Mesenchymal stem cell (in vitro differentiated cells and primary cell): ENCODE measurements around the gene P2RX7.
"Not testable (repeated sequence)": the region's sequence is repeated elsewhere in the genome, so short reads cannot be mapped to it uniquely, and the experiment has no call there.

Source experiments
- DNase-seq: peaks from one replicate; pipeline ENCODE4 v3.0.0-alpha.2; 2013
- H2AFZ ChIP-seq: one replicate; pipeline ENCODE4 v1.6.1; 2013; ENCODE audit warnings: low read depth, mild to moderate bottlenecking, control low read depth, inconsistent platforms, low read length, moderate library complexity
- H2AK5ac ChIP-seq: 2 replicates; pipeline ENCODE4 v1.6.1; 2013; ENCODE audit warnings: low read length, moderate library complexity, mild to moderate bottlenecking, inconsistent platforms; ENCODE audit not compliant: severe bottlenecking
- H2BK120ac ChIP-seq: one replicate; pipeline ENCODE4 v1.6.1; 2013; ENCODE audit warnings: low read depth, mild to moderate bottlenecking, inconsistent platforms, low read length, moderate library complexity
- H2BK12ac ChIP-seq, 2 experiments: one replicate each; pipeline ENCODE4 v1.6.1; 2013; ENCODE audit warnings: inconsistent platforms in 2 of 2, low read length in 2 of 2, mild to moderate bottlenecking in 2 of 2, moderate library complexity in 2 of 2, control low read depth in 1 of 2
- H2BK15ac ChIP-seq: one replicate; pipeline ENCODE4 v1.6.1; 2013; ENCODE audit warnings: mild to moderate bottlenecking, low read depth, inconsistent platforms; ENCODE audit not compliant: poor library complexity, severe bottlenecking
- H2BK5ac ChIP-seq: 2 replicates; pipeline ENCODE4 v1.6.1; 2013; ENCODE audit warnings: low read depth, mild to moderate bottlenecking, low read length, control low read depth, inconsistent platforms; ENCODE audit not compliant: poor library complexity, severe bottlenecking
- H3K14ac ChIP-seq, 2 experiments: one replicate each; pipeline ENCODE4 v1.6.1; 2013; ENCODE audit warnings: inconsistent platforms in 2 of 2, low read length in 2 of 2, control low read depth in 1 of 2, mild to moderate bottlenecking in 1 of 2, moderate library complexity in 1 of 2
- H3K18ac ChIP-seq, 2 experiments: one replicate each; pipeline ENCODE4 v1.6.1; 2013; ENCODE audit warnings: inconsistent platforms in 2 of 2, low read length in 2 of 2, control low read depth in 1 of 2, low read depth in 1 of 2, mild to moderate bottlenecking in 1 of 2
- H3K23ac ChIP-seq, 2 experiments: one replicate each; pipeline ENCODE4 v1.6.1; 2013; ENCODE audit warnings: inconsistent platforms in 2 of 2, low read length in 2 of 2, mild to moderate bottlenecking in 2 of 2, moderate library complexity in 2 of 2, control low read depth in 1 of 2
- H3K27ac ChIP-seq: 2 replicates; pipeline ENCODE4 v1.5.1; 2013; ENCODE audit warnings: mild to moderate bottlenecking, moderate library complexity, low read length, control low read depth, inconsistent platforms; ENCODE audit not compliant: poor library complexity, severe bottlenecking
- H3K27me3 ChIP-seq, 2 experiments: 2 replicates each; pipeline versions ENCODE4 v1.6.1 to v1.7.0; 2013; ENCODE audit warnings: low read length in 2 of 2, mild to moderate bottlenecking in 2 of 2, moderate library complexity in 2 of 2, control low read depth in 1 of 2, inconsistent platforms in 1 of 2; ENCODE audit not compliant: control insufficient read depth in 1 of 2, insufficient read depth in 1 of 2
- H3K36me3 ChIP-seq, 2 experiments: 2 replicates each; pipeline versions ENCODE4 v1.6.1 to v1.7.0; 2013; ENCODE audit warnings: low read length in 2 of 2, control low read depth in 1 of 2, inconsistent platforms in 1 of 2, low read depth in 1 of 2, mild to moderate bottlenecking in 1 of 2; ENCODE audit not compliant: insufficient read depth in 2 of 2, control insufficient read depth in 1 of 2
- H3K4ac ChIP-seq, 2 experiments: one replicate each; pipeline ENCODE4 v1.6.1; 2013; ENCODE audit warnings: inconsistent platforms in 2 of 2, low read length in 2 of 2, mild to moderate bottlenecking in 2 of 2, moderate library complexity in 2 of 2, control low read depth in 1 of 2, low read depth in 1 of 2
- H3K4me1 ChIP-seq: 2 replicates; pipeline ENCODE4 v1.6.1; 2013; ENCODE audit warnings: low read depth, low read length, control low read depth; ENCODE audit not compliant: control insufficient read depth, insufficient read depth
- H3K4me2 ChIP-seq: 2 replicates; pipeline ENCODE4 v1.6.1; 2013; ENCODE audit warnings: low read length, mild to moderate bottlenecking, inconsistent platforms; ENCODE audit not compliant: poor library complexity, severe bottlenecking
- H3K4me3 ChIP-seq, 2 experiments: 2 replicates each; pipeline versions ENCODE4 v1.5.1 to v1.7.0; 2013; ENCODE audit warnings: low read length in 2 of 2, mild to moderate bottlenecking in 2 of 2, control low read depth in 1 of 2, low read depth in 1 of 2; ENCODE audit not compliant: insufficient read depth in 1 of 2
- H3K79me1 ChIP-seq: replicated peaks from 2 replicates; pipeline ENCODE4 v1.6.1; 2013; ENCODE audit warnings: mild to moderate bottlenecking, control low read depth, low read length, inconsistent platforms; ENCODE audit not compliant: poor library complexity, severe bottlenecking
- H3K9ac ChIP-seq: 2 replicates; pipeline ENCODE4 v1.7.0; 2013; ENCODE audit warnings: mild to moderate bottlenecking, low read length, moderate library complexity
- H3K9me3 ChIP-seq: 2 replicates; pipeline ENCODE4 v1.7.0; 2013; ENCODE audit warnings: mild to moderate bottlenecking, low read length; ENCODE audit not compliant: control insufficient read depth
- H4K8ac ChIP-seq: one replicate; pipeline ENCODE4 v1.6.1; 2013; ENCODE audit warnings: inconsistent platforms, mild to moderate bottlenecking, low read length, moderate library complexity
- H4K91ac ChIP-seq: one replicate; pipeline ENCODE4 v1.6.1; 2013; ENCODE audit warnings: mild to moderate bottlenecking, low read length, inconsistent platforms
- WGBS: methylation state at CpG from one replicate; pipeline ENCODE4 v1.1.7; 2013; ENCODE audit warnings: mixed read lengths; 5-methylcytosine and 5-hydroxymethylcytosine counted together

P2RX7 gene

DNA sequence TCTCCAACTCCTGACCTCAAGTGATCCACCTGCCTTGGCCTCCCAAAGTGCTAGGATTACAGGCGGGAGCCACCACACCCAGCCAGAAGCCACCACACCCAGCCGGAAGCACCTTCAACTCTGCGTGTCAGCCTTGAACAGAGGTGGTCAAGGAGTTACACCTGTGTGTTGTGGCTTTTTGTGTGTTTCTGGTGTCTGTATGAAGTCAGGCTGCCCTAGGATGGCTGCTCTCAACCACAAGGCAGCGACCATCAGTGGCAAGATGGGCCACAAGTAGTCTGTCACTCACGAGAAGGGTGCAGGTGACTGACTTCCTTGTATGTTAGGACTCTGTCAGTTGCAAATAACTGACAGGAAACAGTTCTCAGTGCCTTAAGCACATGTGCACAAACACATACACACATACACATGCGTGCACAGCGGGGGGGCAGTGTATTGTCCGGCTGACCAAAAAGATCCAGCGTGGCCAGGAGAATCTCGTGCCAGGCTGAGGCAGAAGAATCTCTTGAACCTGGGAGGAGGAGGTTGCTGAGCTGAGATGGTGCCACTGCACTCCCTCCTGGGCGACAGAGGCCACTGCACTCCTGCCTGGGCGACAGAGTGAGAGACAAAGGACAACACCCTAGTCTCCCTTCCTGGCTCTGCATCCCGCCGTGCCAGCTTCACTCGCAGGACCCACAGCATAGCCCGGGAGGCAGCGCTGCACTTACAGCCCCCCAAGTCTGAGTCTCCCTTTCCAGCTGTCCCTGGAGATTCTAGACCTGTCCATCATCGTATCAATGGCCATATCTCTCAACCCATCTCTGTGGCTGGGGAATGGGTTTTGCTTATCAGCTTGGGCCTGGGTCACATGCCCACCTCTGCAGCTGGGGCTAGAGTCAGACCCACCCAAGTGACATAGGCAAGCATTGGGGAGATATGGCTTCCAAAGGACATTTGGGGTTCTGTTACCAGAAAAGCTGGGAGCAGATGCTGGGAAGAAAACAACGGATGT is 90.9 kb downstream of the P2RX7 start:
- Histone ChIP-seq H3K4me3 (no peak overlapping the region), H2BK120ac (no peak overlapping the region), H3K27me3 (no peaks in the 10 kb centered on the region), H2BK12ac (no peak overlapping the region), H3K9ac (no peak overlapping the region), H2AFZ (no peak overlapping the region), H3K18ac (no peak overlapping the region), H3K23ac (no peak overlapping the region), H3K79me1 (no peaks in the 10 kb centered on the region), H3K4me2 (no peak overlapping the region), H3K27ac (no peak overlapping the region), H3K9me3 (no peaks in the 10 kb centered on the region), H2BK5ac (no peak overlapping the region), H4K8ac (no peak overlapping the region), H3K36me3 (peaks cover 7 to 9% of the 10 kb centered on the region in 2 experiments), H3K4me1 (no peaks in the 10 kb centered on the region), H2BK15ac (no peak overlapping the region), H3K14ac (no peak overlapping the region), H2AK5ac (no peak overlapping the region), H4K91ac (no peak overlapping the region), H3K4ac (no peak overlapping the region)
- DNase-seq = no peak
- 92% methylated on average over 17 of the region's 19 CpGs for WGBS

DNA sequence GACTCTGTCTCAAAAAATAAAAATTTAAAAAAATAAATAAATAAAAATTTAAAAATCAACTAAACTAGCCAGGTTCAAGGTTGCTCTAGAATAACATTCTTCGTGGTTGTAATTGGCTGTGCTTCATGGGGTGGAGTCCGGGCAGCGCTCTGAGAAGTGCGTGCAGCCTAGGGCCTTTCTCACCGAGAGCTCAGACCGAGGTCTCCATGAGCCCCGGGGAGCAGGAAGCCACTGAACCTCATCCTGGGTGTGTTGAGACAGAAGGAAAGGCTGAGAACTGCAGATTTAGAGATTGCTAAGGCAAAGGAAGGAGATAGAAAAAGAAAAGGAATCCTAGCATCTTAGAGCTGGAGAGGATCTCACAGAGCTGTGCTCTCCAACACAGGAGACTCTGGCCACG is 91.9 kb downstream of the P2RX7 start:
- no peak overlapping the region for H2BK120ac ChIP-seq
- no peak overlapping the region for H3K23ac ChIP-seq
- no peaks in the 10 kb centered on the region for H3K79me1 ChIP-seq
- H3K4ac ChIP-seq = no peak overlapping the region
- no peaks in the 10 kb centered on the region for H3K4me1 ChIP-seq
- H3K4me3 ChIP-seq = no peak overlapping the region
- no peak overlapping the region for H3K27ac ChIP-seq
- no peak overlapping the region for H2AFZ ChIP-seq
- H2BK12ac ChIP-seq = no peak overlapping the region
- H3K14ac ChIP-seq = no peak overlapping the region
- H4K91ac ChIP-seq = no peak overlapping the region
- no peak overlapping the region for H2AK5ac ChIP-seq
- H3K4me2 ChIP-seq = no peak overlapping the region
- no peak overlapping the region for H4K8ac ChIP-seq
- no peak overlapping the region for H2BK5ac ChIP-seq
- no peaks in the 10 kb centered on the region for H3K9me3 ChIP-seq
- H3K9ac ChIP-seq = no peak overlapping the region
- no peak for DNase-seq
- no peak overlapping the region for H3K18ac ChIP-seq
- H2BK15ac ChIP-seq = no peak overlapping the region
- 95% methylated on average over 8 of the region's 8 CpGs for WGBS
- H3K36me3 ChIP-seq = peaks cover 8 to 19% of the 10 kb centered on the region in 2 experiments
- no peaks in the 10 kb centered on the region for H3K27me3 ChIP-seq

DNA sequence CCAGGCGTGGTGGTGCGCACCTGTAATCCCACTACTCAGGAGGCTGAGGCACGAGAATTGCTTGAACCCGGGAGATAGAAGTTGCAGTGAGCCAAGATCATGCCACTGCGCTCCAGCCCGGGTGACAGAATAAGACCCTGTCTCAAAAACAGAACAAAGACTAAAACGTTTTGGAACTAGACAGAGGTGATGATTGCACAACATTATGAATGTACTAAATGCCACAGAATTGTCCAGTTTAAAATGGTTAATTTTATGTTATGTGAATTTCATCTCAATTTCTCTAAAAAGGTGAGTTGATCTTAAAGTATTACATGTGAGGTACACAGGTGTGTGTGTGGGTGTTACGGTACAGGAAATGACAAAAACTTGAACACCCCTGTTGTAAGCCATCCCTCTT is 93.7 kb downstream of the P2RX7 start:
- Histone ChIP-seq H3K4me2 (no peak overlapping the region), H3K4me1 (no peaks in the 10 kb centered on the region), H3K79me1 (no peaks in the 10 kb centered on the region), H4K8ac (no peak overlapping the region), H3K36me3 (peaks cover 8 to 19% of the 10 kb centered on the region in 2 experiments), H3K14ac (no peak overlapping the region), H2BK12ac (no peak overlapping the region), H3K4me3 (no peak overlapping the region), H3K27ac (no peak overlapping the region), H2AK5ac (no peak overlapping the region), H3K4ac (no peak overlapping the region), H2AFZ (no peak overlapping the region), H2BK15ac (no peak overlapping the region), H2BK120ac (no peak overlapping the region), H4K91ac (no peak overlapping the region), H3K9me3 (no peaks in the 10 kb centered on the region), H3K23ac (no peak overlapping the region), H3K27me3 (no peaks in the 10 kb centered on the region), H2BK5ac (no peak overlapping the region), H3K9ac (no peak overlapping the region), H3K18ac (no peak overlapping the region)
- WGBS = 100% methylated on average over 5 of the region's 8 CpGs
- DNase-seq = no peak

DNA sequence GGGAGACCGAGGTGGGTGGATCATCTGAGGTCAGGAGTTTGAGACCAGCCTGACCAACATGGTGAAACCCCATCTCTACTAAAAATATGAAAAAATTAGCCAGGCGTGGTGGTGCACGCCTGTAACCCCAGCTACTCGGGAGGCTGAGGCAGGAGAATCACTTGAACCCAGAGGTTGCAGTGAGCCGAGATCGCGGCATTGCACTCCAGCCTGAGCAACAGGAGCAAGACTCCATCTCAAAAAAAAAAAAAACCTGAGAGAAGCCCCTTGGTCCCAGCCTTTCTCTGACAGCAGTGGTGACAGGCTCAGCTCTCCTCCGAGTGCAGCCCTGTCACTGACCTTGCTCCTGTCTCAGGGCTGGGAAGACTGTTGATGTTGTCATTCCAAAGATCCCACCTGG is 94.2 kb downstream of the P2RX7 start:
- DNase-seq, H2AFZ ChIP-seq: not testable (repeated sequence)
- WGBS = 94% methylated on average over 8 of the region's 8 CpGs

More for the DNA sequence above, 94.2 kb downstream of the P2RX7 start:
- H3K14ac ChIP-seq, H2BK15ac ChIP-seq, H2BK5ac ChIP-seq, H2BK120ac ChIP-seq, H4K91ac ChIP-seq, H4K8ac ChIP-seq, H3K4me3 ChIP-seq, H3K27ac ChIP-seq, H2BK12ac ChIP-seq, H3K27me3 ChIP-seq, H3K9ac ChIP-seq, H3K4ac ChIP-seq, H3K23ac ChIP-seq, H2AK5ac ChIP-seq, H3K4me2 ChIP-seq, H3K18ac ChIP-seq, H3K4me1 ChIP-seq, H3K79me1 ChIP-seq, H3K9me3 ChIP-seq: not testable (repeated sequence)
- peaks cover 8 to 16% of the 10 kb centered on the region in 2 experiments for H3K36me3 ChIP-seq
